Endometrial microvascular endothelial cells (primary cell): Measurements from ENCODE around the gene ATP8A2. TPM values are rescaled to one million over a fixed set of nuclear protein-coding genes. Genes with fewer than 3 reads are reported as not detected.

ENCODE experiments used
- in situ Hi-C: cut with HindIII; loops from 2 replicates; pipeline ENCODE4 v1.10.0; 2017; ENCODE audit warnings: low sequenced_read_pairs, low pct_unique_long_range_greater_than_20kb; ENCODE audit errors: inconsistent ontology term
- total RNA-seq: library from RNA; depleted of rRNA; stranded (reverse); fragments of >200 nt; gene quantifications from one replicate; pipeline ENCODE4 v1.2.3, GENCODE V29; 2015; ENCODE audit errors: inconsistent ontology term

Gene ATP8A2
- total RNA-seq, 1 donor from 2014 or later = not detected

- in situ Hi-C loops = no loop called here
Observed at GRCh38 chr13:25905611-25906010, 533.8 kb downstream of the ATP8A2 start.

- in situ Hi-C loops = no loop called here
Observed at GRCh38 chr13:25906191-25906661, 534.5 kb downstream of the ATP8A2 start.

GRCh38 chr13:25908366-25908765 is 536.6 kb downstream of the ATP8A2 start:
- in situ Hi-C loops = no loop called here

DNA sequence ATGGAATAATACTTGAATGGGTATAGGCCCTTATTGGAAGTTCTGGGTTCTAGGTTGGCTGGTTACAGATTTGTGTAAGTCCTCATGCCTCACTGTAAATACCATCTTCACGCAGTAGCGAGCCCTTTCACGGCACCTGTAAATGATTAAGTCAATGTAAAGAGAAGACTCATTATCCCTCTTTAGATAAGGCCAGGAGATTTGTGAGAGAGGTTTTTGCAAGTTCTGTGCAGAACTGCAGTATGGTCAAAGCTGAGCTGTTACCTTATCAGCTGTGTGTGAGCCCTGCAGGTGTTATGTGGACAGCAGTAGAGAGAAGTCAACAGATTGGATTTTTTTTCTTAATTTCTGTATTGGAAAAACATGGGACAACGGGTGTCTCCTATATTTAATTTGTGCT is 538.5 kb downstream of the ATP8A2 start:
- in situ Hi-C loops = no loop called here

GRCh38 chr13:25910991-25911419 is 539.2 kb downstream of the ATP8A2 start:
- in situ Hi-C loops = no loop called here

DNA sequence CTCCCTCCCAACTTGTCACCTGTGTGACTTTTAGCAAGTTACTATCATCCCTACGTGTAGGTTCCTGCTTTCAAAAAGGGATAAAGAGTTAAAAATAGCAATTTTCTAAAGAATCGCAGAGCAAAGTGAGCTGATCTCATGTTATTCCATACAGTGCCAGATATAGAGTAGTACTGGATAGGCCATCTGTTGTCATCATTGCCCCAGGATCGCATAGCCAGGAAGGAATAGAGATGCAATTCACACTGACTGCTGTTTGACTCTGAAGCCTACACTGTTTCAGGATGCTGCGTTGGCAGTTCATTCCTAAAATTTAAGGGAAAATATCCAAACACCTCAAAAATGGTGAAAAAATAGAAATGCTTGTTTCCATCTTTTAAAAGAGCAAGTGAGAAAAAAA is 541.2 kb downstream of the ATP8A2 start:
- in situ Hi-C loops = no loop called here

DNA sequence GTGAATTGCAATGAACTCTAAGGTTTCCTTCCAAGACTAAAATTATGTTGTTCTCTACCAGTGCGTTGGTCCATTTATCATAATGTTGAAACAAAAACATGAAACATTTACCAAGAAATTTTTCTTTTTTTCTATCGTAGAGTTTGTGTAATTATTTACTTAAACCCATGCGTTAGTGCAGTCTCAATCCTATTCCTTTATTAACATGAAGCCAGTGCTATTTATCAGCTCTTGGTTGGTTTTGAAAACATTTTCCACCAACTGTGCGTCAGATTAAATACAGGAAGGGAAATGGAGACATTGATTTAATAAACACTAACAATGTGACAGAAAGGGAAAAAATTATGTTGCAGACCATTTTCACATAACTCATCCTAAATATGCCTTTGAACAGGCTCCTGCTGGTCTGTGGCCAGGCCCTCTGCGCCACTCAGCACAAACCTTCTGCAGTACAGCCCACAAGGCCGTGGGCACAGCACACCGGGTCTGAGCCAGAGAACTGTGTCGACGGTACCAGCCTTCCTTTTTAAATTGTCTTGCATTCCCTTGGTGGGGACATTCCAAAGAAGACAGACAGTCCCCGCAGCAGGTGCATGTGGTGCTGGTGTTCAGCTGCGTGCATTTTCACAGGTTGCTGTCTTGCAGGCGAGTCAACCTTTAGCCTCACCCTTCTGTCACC is 544.2 kb downstream of the ATP8A2 start:
- in situ Hi-C loops = no loop called here

DNA sequence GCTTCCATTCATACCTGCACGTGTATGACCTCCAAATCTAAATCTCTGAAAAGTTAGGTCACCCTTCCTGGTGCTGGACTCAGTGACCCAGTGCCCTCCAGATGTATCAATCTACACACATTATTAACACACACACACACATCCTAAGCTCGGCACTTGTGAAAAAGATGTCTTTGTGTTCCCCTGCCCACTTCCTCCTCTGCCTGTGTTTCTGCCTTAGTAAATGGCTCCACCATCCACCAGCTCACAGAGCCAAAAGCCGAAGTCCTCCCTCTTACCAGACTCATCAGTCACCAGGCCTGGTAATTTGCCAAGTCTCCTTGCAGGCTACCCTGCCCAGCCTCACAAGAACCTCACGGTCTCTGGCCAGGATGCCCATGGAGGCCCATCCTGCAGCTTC is 548.5 kb downstream of the ATP8A2 start:
- in situ Hi-C loops = no loop called here

GRCh38 chr13:25920931-25921330 is 549.2 kb downstream of the ATP8A2 start:
- in situ Hi-C loops = no loop called here

- in situ Hi-C loops = no loop called here
Observed at GRCh38 chr13:25922376-25922775, 550.6 kb downstream of the ATP8A2 start.

- in situ Hi-C loops = no loop called here
Observed at GRCh38 chr13:25923217-25924085, 551.7 kb downstream of the ATP8A2 start.

DNA sequence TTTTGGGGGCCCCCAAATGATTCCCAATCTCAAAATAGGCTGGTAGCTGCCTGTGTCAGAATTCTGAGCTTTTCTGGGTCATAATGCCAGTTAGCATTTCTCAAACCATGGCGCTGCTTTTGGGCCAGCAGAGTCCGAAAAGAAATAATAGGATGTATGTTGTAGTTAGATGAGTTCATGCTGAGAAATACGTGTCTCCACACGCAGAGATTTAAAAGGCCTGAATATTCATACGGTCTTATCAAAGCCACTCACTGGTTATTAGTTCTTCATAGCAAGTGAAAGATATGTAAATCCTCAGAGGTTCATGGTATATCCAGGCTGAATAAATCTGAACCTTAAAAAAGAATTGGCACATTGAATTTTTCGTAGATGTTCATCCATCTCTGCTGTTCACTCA is 555.6 kb downstream of the ATP8A2 start:
- in situ Hi-C loops = no loop called here

GRCh38 chr13:25927932-25928331 is 556.2 kb downstream of the ATP8A2 start:
- in situ Hi-C loops = no loop called here

- in situ Hi-C loops = no loop called here
Observed at GRCh38 chr13:25928941-25929505, 557.2 kb downstream of the ATP8A2 start.

DNA sequence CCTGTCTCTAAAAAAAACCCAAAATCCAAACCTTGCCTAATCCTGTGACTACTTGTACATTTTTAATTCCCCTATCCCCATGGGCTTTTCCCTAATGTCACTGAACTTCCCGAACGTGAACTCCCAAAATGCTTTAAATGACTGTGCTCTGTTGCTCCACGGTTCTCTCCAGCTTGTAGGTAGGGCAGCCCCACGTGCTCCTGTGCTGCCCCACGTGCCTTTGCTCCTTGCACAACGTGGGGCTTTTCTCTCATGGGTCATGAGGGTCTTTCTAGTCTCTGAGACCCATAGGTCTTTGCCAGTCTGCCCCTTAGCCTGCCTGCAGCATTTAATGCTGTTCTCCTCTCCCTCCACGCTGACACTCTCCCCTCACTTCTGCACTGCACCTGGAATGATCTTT is 558.0 kb downstream of the ATP8A2 start:
- in situ Hi-C loops = no loop called here

- in situ Hi-C loops = no loop called here
Observed at GRCh38 chr13:25930653-25931052, 558.9 kb downstream of the ATP8A2 start.

DNA sequence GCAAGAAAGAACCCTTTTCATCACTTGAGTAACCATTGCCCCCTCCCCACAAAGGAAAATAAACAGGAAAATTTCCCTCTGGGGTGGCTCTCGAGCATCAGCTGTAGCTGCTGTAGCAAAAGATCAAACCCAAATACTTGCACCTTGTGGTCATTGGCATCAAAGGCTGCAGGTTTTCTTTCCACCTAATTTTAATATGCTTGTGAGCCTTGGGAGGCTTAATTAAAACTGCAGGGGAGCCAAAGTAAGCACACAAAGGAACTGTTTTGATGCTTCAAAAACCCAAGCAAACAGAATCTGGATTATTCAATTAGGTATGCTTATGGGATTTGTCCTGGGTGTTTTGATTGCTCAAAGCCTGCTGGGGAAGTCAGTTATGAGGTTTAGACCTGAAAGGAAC is 560.6 kb downstream of the ATP8A2 start:
- in situ Hi-C loops = no loop called here

DNA sequence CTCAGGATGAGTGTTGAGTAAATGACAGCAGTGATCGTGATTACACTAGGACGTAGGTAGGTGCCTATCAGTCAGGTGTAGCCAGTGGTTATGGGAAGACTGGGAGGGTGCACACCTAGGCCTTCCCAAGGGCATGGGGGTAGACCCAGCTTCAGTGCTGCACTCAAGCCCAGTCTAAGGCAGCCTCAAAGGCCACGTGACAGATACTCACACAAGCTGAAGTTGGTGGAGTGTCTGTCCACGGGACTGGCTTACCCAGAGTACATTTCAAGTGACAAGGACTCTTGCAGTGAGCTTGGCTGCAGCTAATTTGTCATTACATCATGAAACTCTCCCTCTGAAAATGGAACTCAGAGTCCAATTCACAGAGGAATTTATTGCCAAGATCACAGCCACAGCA is 561.7 kb downstream of the ATP8A2 start:
- in situ Hi-C loops = no loop called here

GRCh38 chr13:25934127-25934526 is 562.4 kb downstream of the ATP8A2 start:
- in situ Hi-C loops = no loop called here
